ENCODE measurements around the gene PLXNA3. TPM values are rescaled to one million over a fixed set of nuclear protein-coding genes. Genes with fewer than 3 reads are reported as not detected.

Gene PLXNA3
- total RNA-seq, 2 experiments from 2014 or later = 33.7 to 35.2 TPM

DNA sequence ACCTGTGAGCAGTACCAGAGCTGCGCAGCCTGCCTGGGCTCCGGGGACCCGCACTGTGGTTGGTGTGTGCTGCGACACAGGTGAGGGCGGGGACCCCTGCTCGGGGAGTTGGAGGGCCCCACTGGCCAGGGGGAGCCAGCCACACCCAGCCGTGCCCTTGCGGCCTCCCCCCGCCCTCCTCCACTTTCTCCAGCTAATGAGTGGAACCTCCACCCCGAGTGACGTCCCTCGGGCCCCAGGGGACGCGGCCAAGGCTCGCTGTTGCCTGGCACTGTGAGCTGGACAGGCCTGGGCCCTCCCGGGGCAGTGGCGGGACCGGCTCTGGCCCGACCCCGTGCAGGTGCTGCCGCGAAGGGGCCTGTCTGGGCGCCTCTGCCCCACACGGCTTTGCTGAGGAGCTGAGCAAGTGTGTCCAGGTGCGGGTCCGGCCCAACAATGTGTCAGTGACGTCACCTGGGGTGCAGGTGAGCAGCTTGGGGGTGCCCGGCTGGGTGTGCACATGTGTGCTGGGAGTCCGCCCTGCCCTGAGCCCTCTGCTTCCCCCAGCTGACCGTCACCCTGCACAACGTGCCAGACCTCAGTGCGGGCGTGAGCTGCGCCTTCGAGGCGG lies 5.6 kb downstream of the PLXNA3 start:
- peaks cover 2% of the 10 kb centered on the region for H3K4me1 Mint-ChIP-seq (ENCODE audit: low read depth)
- no peaks in the 10 kb centered on the region for H3K9me3 Mint-ChIP-seq
- H3K27ac Mint-ChIP-seq = no peak overlapping the region
- H3K36me3 Mint-ChIP-seq = peaks cover 1% of the 10 kb centered on the region
- intact Hi-C loops (cut with micrococcal nuclease) = no loop called here
- ChIA-PET POLR2A (no interaction called here), CTCF (no interaction called here)
- no peaks in the 10 kb centered on the region for H3K27me3 Mint-ChIP-seq
- H3K4me3 Mint-ChIP-seq = no peak overlapping the region
- no peak for DNase-seq

DNA sequence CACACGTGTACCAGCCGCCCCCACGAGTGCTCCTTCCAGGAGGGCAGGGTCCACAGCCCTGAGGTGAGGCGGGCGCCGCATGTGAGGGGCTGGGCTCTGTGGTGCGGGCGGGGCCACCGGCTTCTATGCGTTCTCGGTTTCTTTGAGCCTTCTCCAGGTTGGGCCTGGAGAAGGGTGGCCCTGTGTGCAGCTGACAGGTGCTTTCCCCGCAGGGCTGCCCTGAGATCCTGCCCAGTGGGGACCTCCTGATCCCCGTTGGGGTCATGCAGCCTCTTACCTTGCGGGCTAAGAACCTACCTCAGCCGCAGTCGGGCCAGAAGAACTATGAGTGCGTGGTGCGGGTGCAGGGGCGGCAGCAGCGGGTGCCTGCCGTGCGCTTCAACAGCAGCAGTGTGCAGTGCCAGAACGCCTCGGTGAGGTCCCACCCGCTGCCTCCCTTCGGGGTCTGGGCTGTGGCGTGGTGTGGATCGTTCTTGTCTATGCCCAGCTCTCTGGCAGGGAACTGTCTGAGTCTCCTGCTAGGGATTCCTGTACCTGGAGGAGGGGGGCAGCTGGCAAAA lies 6.8 kb downstream of the PLXNA3 start:
- H3K27me3 Mint-ChIP-seq = no peaks in the 10 kb centered on the region
- peaks cover 1% of the 10 kb centered on the region for H3K36me3 Mint-ChIP-seq
- POLR2A ChIA-PET = no interaction called here
- H3K9me3 Mint-ChIP-seq = no peaks in the 10 kb centered on the region
- CTCF ChIA-PET = no interaction called here
- H3K27ac Mint-ChIP-seq = no peak overlapping the region
- no peak overlapping the region for H3K4me3 Mint-ChIP-seq
- DNase-seq = no peak
- H3K4me1 Mint-ChIP-seq (ENCODE audit: low read depth) = peaks cover 2% of the 10 kb centered on the region
- intact Hi-C loops (cut with micrococcal nuclease) = no loop called here

DNA sequence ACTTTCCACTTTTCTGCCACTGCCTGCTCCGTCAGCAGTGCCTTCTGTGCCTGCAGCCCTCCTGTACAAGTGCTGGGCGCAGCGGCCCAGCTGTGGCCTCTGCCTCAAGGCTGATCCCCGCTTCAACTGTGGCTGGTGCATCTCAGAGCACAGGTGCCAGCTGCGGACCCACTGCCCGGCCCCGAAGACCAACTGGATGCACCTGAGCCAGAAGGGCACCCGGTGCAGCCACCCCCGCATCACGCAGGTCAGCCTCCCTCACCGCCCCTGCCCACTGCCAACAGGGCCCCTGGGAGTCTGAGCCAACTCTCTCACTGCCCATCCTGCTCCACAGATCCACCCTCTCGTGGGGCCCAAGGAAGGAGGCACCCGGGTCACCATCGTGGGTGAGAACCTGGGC lies 7.5 kb downstream of the PLXNA3 start:
- Mint-ChIP-seq H3K27me3 (no peaks in the 10 kb centered on the region), H3K27ac (no peak overlapping the region), H3K36me3 (peaks cover 1% of the 10 kb centered on the region), H3K9me3 (no peaks in the 10 kb centered on the region), H3K4me3 (no peak overlapping the region), H3K4me1 (ENCODE audit: low read depth) (peaks cover 2% of the 10 kb centered on the region)
- intact Hi-C loops (cut with micrococcal nuclease) = no loop called here
- DNase-seq = no peak
- POLR2A ChIA-PET = no interaction called here
- CTCF ChIA-PET = no interaction called here

DNA sequence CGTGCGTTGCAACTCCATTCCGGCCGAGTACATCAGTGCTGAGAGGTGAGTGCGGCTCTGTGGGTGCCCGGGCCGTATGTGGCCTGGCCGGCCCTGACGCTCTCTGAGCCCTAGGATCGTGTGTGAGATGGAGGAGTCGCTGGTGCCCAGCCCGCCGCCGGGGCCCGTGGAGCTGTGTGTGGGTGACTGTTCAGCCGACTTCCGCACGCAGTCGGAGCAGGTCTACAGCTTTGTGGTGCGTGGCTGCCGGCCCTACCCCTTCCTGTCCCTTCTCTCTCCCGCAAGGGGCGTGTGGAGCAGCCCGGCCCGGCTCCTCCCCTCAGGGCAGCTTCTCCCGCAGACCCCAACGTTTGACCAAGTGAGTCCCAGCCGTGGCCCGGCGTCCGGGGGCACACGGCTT lies 8.0 kb downstream of the PLXNA3 start:
- DNase-seq = no peak
- Mint-ChIP-seq H3K4me3 (no peak overlapping the region), H3K36me3 (peaks cover under 1% of the 10 kb centered on the region), H3K27ac (no peak overlapping the region), H3K4me1 (ENCODE audit: low read depth) (peaks cover 2% of the 10 kb centered on the region), H3K27me3 (no peaks in the 10 kb centered on the region), H3K9me3 (no peaks in the 10 kb centered on the region)
- POLR2A ChIA-PET = no interaction called here
- intact Hi-C loops (cut with micrococcal nuclease) = no loop called here
- CTCF ChIA-PET = no interaction called here

DNA sequence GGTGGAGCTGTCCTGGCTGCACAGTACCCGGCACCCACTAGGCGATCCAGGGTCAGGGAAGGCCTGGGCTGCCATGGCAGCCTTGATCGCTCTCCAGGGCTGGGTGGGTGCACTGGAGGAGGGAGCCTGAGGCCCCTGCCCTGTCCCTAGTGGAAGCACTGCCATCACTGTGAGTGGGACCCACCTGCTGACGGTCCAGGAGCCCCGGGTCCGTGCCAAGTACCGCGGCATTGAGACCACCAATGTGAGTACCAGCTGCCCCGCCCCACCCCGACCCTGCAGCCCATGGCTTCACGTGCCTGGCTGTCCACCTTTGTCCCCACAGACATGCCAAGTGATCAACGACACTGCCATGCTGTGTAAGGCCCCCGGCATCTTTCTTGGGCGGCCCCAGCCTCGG lies 8.8 kb downstream of the PLXNA3 start:
- no peaks in the 10 kb centered on the region for H3K36me3 Mint-ChIP-seq
- ChIA-PET CTCF (no interaction called here), POLR2A (no interaction called here)
- intact Hi-C loops (cut with micrococcal nuclease) = no loop called here
- H3K4me1 Mint-ChIP-seq (ENCODE audit: low read depth) = no peaks in the 10 kb centered on the region
- H3K27me3 Mint-ChIP-seq = no peaks in the 10 kb centered on the region
- DNase-seq = no peak
- no peak overlapping the region for H3K27ac Mint-ChIP-seq
- no peak overlapping the region for H3K4me3 Mint-ChIP-seq
- H3K9me3 Mint-ChIP-seq = no peaks in the 10 kb centered on the region

DNA sequence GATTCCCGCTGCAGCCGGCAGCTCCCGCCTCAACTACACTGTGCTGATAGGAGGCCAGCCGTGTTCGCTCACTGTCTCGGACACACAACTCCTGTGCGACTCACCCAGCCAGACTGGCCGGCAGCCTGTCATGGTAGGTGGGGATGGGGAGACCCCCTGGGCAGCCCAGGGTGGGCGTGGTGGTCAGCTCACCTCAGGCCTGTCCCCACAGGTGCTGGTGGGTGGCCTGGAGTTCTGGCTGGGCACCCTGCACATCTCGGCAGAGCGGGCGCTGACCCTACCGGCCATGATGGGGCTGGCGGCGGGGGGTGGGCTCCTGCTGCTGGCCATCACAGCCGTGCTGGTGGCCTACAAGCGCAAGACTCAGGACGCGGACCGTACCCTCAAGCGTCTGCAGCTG lies 9.5 kb downstream of the PLXNA3 start:
- H3K36me3 Mint-ChIP-seq = no peaks in the 10 kb centered on the region
- DNase-seq = no peak
- H3K9me3 Mint-ChIP-seq = no peaks in the 10 kb centered on the region
- no peaks in the 10 kb centered on the region for H3K4me1 Mint-ChIP-seq (ENCODE audit: low read depth)
- POLR2A ChIA-PET = no interaction called here
- H3K4me3 Mint-ChIP-seq = no peak overlapping the region
- CTCF ChIA-PET = no interaction called here
- no peaks in the 10 kb centered on the region for H3K27me3 Mint-ChIP-seq
- no peak overlapping the region for H3K27ac Mint-ChIP-seq
- intact Hi-C loops (cut with micrococcal nuclease) = no loop called here

DNA sequence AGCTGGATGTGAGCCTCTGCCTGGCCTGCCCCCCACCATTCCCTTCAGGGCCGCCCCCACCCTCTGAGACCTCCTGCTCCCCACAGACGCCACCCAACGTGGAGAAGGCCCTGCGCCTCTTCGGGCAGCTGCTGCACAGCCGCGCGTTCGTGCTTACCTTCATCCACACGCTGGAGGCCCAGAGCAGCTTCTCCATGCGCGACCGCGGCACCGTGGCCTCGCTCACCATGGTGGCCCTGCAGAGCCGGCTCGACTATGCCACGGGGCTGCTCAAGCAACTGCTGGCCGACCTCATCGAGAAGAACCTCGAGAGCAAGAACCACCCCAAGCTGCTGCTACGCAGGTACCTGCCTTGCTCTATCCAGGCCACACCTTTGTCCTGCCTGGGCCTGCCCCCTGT lies 10.1 kb downstream of the PLXNA3 start:
- intact Hi-C loops (cut with micrococcal nuclease) = no loop called here
- CTCF ChIA-PET = no interaction called here
- no peaks in the 10 kb centered on the region for H3K36me3 Mint-ChIP-seq
- no peaks in the 10 kb centered on the region for H3K9me3 Mint-ChIP-seq
- no peaks in the 10 kb centered on the region for H3K4me1 Mint-ChIP-seq (ENCODE audit: low read depth)
- H3K27me3 Mint-ChIP-seq = no peaks in the 10 kb centered on the region
- H3K4me3 Mint-ChIP-seq = no peak overlapping the region
- H3K27ac Mint-ChIP-seq = no peak overlapping the region
- no peak for DNase-seq
- POLR2A ChIA-PET = no interaction called here

DNA sequence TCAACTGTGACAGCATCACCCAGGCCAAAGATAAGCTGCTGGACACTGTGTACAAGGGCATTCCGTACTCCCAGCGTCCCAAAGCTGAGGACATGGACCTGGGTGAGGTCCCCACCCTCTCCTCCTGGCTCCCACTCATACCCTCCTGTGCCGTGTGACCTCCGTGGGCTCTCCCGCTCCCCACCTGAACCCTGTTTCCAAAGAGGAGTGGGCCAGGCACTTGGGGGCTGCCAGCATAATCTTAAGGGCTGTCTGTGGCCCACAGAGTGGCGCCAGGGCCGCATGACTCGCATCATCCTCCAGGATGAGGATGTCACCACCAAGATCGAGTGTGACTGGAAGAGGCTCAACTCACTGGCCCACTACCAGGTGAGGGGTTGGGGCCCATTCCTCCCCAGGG lies 11.0 kb downstream of the PLXNA3 start:
- H3K9me3 Mint-ChIP-seq = no peaks in the 10 kb centered on the region
- no peaks in the 10 kb centered on the region for H3K4me1 Mint-ChIP-seq (ENCODE audit: low read depth)
- no peak overlapping the region for H3K27ac Mint-ChIP-seq
- CTCF ChIA-PET = no interaction called here
- H3K4me3 Mint-ChIP-seq = no peak overlapping the region
- intact Hi-C loops (cut with micrococcal nuclease) = no loop called here
- H3K27me3 Mint-ChIP-seq = no peaks in the 10 kb centered on the region
- no peaks in the 10 kb centered on the region for H3K36me3 Mint-ChIP-seq
- DNase-seq = no peak
- POLR2A ChIA-PET = no interaction called here

DNA sequence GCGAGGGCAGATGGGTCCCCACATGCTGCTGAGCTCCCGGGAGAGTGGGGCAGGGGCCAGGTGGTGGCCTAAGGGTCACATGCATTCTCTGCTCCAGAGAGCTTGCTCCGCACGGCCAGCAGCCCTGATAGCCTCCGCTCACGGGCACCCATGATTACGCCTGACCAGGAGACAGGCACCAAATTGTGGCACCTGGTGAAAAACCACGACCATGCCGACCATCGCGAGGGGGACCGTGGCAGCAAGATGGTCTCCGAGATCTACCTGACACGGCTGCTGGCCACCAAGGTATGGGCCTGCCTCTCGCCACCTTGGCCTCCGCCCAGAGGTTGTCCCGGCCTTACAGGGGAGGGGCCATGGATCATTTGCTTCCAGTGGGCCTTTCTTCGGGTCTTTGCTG lies 11.8 kb downstream of the PLXNA3 start:
- intact Hi-C loops (cut with micrococcal nuclease) = no loop called here
- CTCF ChIA-PET = no interaction called here
- no peaks in the 10 kb centered on the region for H3K27me3 Mint-ChIP-seq

DNA sequence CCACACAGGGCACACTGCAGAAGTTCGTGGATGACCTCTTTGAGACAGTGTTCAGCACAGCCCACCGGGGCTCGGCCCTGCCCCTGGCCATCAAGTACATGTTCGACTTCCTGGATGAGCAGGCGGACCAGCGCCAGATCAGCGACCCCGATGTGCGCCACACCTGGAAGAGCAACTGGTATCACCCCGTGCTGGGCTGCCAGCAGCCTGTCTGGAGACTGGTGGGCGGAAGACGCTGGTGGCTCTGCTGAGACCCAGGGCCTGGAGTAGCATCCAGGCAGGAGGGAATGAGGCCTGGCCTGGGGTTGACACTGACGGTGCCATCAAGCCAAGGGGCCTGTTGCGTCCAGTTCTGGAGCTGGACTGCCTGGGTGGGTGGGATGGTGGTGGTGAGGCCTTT lies 12.4 kb downstream of the PLXNA3 start:
- no peak for DNase-seq
- no peaks in the 10 kb centered on the region for H3K27me3 Mint-ChIP-seq
- ChIA-PET CTCF (no interaction called here), POLR2A (no interaction called here)
- H3K4me1 Mint-ChIP-seq (ENCODE audit: low read depth) = peaks cover under 1% of the 10 kb centered on the region
- intact Hi-C loops (cut with micrococcal nuclease) = no loop called here
- H3K36me3 Mint-ChIP-seq = no peaks in the 10 kb centered on the region
- H3K27ac Mint-ChIP-seq = no peak overlapping the region
- H3K4me3 Mint-ChIP-seq = no peak overlapping the region
- no peaks in the 10 kb centered on the region for H3K9me3 Mint-ChIP-seq

More for the DNA sequence above, 11.8 kb downstream of the PLXNA3 start:
- H3K9me3 Mint-ChIP-seq = no peaks in the 10 kb centered on the region
- no peaks in the 10 kb centered on the region for H3K36me3 Mint-ChIP-seq
- no peaks in the 10 kb centered on the region for H3K4me1 Mint-ChIP-seq (ENCODE audit: low read depth)
- POLR2A ChIA-PET = no interaction called here
- no peak overlapping the region for H3K4me3 Mint-ChIP-seq
- DNase-seq = no peak
- H3K27ac Mint-ChIP-seq = no peak overlapping the region

DNA sequence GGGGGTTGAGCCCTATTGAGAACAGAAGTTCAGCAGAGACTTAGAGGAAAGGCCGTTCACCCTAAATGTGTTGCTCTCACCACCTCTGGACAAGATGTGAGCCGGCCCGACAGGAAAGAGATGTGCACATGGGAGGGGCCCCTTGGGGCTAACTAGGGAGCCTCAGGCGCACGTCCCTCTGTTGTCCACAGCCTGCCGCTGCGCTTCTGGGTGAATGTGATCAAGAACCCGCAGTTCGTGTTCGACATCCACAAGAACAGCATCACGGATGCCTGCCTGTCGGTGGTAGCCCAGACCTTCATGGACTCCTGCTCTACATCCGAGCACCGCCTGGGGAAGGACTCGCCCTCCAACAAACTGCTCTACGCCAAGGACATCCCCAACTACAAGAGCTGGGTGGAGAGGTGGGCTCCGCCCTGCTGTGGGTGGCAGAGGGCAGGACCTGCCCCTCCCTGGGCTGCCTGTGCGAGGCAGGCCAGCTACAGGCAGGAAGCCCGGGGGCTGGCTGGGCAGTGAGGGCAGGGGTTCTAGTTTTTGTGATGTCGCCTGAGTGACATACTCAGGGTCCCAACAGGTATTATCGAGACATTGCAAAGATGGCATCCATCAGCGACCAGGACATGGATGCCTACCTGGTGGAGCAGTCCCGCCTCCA lies 13.0 kb downstream of the PLXNA3 start:
- Mint-ChIP-seq H3K4me3 (no peak overlapping the region), H3K9me3 (no peaks in the 10 kb centered on the region), H3K27me3 (no peaks in the 10 kb centered on the region), H3K27ac (no peak overlapping the region), H3K36me3 (no peaks in the 10 kb centered on the region), H3K4me1 (ENCODE audit: low read depth) (peaks cover 3% of the 10 kb centered on the region)
- ChIA-PET POLR2A (no interaction called here), CTCF (no interaction called here)
- no peak for DNase-seq
- intact Hi-C loops (cut with micrococcal nuclease) = no loop called here

DNA sequence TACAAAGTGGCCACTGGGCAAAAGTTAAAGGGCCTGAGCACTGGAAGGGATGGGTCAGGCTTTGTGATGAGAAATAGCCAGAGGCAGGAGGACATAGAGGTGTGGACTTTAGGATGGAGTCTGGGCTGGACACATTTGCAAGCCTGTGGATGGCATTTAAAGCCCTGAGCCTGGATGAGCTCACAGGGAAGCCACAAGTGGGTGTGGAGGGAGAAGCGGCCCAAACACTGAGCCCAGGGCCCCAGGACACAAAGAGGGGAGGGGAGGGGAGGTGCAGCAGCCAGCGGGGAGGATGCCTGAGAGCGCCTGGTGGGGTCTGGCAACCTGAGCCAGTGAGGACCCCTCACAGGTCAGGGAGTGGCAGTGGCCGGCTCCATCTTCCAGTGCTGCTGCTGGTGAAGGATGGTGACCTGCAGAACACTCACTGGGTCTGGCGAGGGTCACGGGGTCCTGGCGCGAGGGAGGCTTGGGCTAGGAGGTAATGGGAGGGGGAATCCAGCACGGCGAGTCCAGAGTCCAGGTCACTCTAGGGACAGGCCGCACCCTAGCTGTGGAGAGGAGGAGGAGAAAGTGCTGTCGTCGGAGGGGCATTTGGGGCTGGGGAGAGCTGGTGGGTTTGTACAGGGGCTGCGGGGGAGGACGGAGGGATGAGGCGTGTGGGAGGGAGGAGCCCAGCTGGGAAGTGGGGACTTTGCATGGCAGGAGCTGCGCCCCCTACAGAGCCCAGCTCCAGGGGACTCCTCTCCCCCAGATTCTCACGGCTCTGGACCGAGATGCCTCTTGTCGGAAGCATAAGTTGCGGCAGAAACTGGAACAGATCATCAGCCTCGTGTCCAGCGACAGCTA lies 14.0 kb downstream of the PLXNA3 start:
- Mint-ChIP-seq H3K4me1 (ENCODE audit: low read depth) (peaks cover 3% of the 10 kb centered on the region), H3K36me3 (no peaks in the 10 kb centered on the region), H3K27ac (no peak overlapping the region), H3K4me3 (no peak overlapping the region), H3K9me3 (no peaks in the 10 kb centered on the region), H3K27me3 (no peaks in the 10 kb centered on the region)
- DNase-seq = no peak
- ChIA-PET CTCF (no interaction called here), POLR2A (interaction anchor here (0.7 kb wide), 1 partner anchor 19 kb away, joined by 3 read pairs; no protein-coding TSS in a partner anchor)
- intact Hi-C loops (cut with micrococcal nuclease) = no loop called here

All from activated CD4-positive, alpha-beta memory T cell treated with anti-CD3 and anti-CD28 coated beads for 36 hours (primary cell).